ENCODE measurements around the gene SPDYE2. TPM values are rescaled to one million over a fixed set of nuclear protein-coding genes. Genes with fewer than 3 reads are reported as not detected.
A peak's percentile ranks its signal among the peaks of the same experiment; 100 is the strongest.
"Not testable (repeated sequence)": the region's sequence is repeated elsewhere in the genome, so short reads cannot be mapped to it uniquely, and the experiment has no call there.

SPDYE2 gene
- total RNA-seq, 2 donors from 2014 or later = not detected

DNA sequence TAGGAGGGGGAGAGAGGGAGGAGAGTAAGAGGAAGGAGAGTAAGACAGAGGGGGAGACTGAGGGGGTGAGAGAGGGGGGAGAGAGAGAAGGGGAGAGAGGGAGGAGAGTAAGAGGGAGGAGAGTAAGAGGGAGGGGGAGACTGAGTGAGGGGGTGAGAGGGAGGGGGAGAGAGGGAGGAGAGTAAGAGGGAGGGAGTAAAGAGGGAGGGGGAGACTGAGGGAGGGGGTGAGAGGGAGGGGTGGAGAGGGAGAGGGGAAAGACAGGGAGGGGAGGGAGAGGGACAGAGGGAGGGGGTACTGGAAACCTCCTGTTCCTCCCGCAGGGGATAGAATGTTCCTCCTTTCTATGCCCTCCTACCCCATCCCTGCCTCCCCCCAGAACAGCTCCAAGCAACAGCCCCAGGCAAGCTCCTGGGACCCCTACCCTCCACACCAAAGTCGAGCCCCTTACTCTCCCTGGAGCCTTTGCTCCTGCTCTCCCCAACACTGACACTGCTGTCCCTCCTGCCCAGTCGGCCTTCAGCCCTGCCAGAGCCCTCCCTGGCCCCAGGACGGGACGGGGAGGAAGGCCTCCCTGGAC is 38.3 kb upstream of the SPDYE2 start:
- H3K9ac ChIP-seq (ENCODE audit: extremely low read depth, low read length, poor library complexity, severe bottlenecking); H3K27ac Mint-ChIP-seq; H3K9me3 ChIP-seq (ENCODE audit: control insufficient read depth, low read length); H3K27me3 Mint-ChIP-seq (ENCODE audit: insufficient read depth); H3K4me1 ChIP-seq (ENCODE audit: control insufficient read depth, insufficient read depth, low read length); H3K27me3 ChIP-seq (ENCODE audit: control insufficient read depth, insufficient read depth, low read length, poor library complexity, severe bottlenecking); H3K27ac ChIP-seq (ENCODE audit: low read depth, low read length); H3K36me3 Mint-ChIP-seq (ENCODE audit: low read depth); H3K4me1 Mint-ChIP-seq; H3K4me3 ChIP-seq (ENCODE audit: low read length); H3K9me3 Mint-ChIP-seq; H3K4me3 Mint-ChIP-seq; H3K36me3 ChIP-seq (ENCODE audit: control insufficient read depth, insufficient read depth, low read length): not testable (repeated sequence)
- 47% methylated on average over 2 of the region's 5 CpGs; no CpG with 5 or more reads in 1 of the 2 experiments for WGBS, 2 experiments (ENCODE audit: insufficient coverage in 1 of 2, insufficient read length in 1 of 2)
- DNase-seq = peak; percentile 38

DNA sequence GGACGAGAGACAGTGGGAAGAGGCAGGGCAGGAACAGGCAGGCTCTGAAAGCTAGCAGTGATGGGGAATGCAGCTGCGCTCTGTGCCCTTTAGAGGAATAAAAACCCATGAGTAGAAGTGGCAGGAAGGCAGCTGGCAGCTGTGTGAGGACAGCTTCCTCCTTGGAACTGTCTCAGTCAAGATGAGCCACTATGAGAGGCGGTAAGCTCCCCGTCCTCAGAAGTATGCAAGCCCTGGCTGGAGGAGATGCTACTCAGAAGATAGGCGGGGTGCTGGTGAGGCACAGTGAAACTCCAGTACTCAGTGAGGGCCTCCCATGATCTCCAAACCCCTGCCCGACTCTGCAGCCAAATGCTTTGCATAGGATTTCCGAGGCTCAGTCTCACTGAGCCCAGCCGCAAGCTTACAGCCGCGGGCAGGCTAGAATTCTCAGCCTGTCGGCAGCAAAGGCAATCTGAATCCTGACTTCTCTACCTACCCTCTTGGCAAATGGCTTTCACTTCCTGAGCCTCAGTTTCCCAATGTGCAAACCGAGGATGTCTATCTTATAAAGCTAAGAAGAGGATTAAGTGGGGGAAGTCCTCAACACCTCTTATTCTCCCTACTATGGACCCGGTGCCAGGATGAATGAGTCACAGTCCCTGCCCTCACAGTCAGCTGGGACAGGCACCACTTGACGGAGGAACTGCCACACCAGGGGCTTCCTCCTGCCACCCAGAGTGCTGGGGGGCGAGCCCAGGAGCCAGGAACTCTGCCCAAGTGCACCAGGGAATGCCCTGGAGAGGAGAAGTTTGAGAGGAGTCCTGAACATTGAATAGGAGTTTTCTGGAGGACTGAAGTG is 35.9 kb upstream of the SPDYE2 start:
- H3K9me3 Mint-ChIP-seq; H3K36me3 ChIP-seq (ENCODE audit: control insufficient read depth, insufficient read depth, low read length); H3K27me3 ChIP-seq (ENCODE audit: control insufficient read depth, insufficient read depth, low read length, poor library complexity, severe bottlenecking); H3K4me1 Mint-ChIP-seq; H3K27ac ChIP-seq (ENCODE audit: low read depth, low read length); H3K4me3 Mint-ChIP-seq; H3K4me1 ChIP-seq (ENCODE audit: control insufficient read depth, insufficient read depth, low read length); H3K27me3 Mint-ChIP-seq (ENCODE audit: insufficient read depth); H3K9ac ChIP-seq (ENCODE audit: extremely low read depth, low read length, poor library complexity, severe bottlenecking); H3K36me3 Mint-ChIP-seq (ENCODE audit: low read depth); H3K4me3 ChIP-seq (ENCODE audit: low read length); H3K9me3 ChIP-seq (ENCODE audit: control insufficient read depth, low read length); H3K27ac Mint-ChIP-seq; DNase-seq: not testable (repeated sequence)
- no CpG with 5 or more reads among the region's 15 CpGs for WGBS, 2 experiments (ENCODE audit: insufficient coverage in 1 of 2, insufficient read length in 1 of 2)

DNA sequence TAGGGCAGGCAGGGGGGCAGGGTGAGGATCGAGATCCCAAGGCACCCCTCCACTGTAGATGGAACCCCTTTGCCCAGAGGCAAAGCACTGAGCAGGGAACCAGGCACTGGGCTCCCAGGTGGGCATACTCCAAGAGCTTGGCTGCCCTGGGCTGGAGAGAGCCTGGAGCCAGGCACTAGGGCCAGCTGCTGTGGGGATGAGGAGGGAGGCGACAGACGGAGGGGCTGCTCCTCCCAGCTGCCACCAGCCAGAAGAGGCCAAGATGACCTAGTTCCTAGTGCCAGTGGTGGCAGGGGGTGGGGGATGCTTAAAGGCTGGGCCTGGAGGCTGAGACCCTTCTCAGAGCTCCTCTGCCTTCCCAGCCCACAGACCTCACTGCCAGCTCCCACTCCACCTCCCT is 35.1 kb upstream of the SPDYE2 start:
- not testable (repeated sequence) for H3K27me3 ChIP-seq (ENCODE audit: control insufficient read depth, insufficient read depth, low read length, poor library complexity, severe bottlenecking); H3K27ac Mint-ChIP-seq; H3K4me1 Mint-ChIP-seq; H3K4me3 Mint-ChIP-seq; H3K27me3 Mint-ChIP-seq (ENCODE audit: insufficient read depth); H3K36me3 ChIP-seq (ENCODE audit: control insufficient read depth, insufficient read depth, low read length); H3K4me1 ChIP-seq (ENCODE audit: control insufficient read depth, insufficient read depth, low read length); DNase-seq; H3K36me3 Mint-ChIP-seq (ENCODE audit: low read depth); H3K9me3 Mint-ChIP-seq; H3K4me3 ChIP-seq (ENCODE audit: low read length); H3K9ac ChIP-seq (ENCODE audit: extremely low read depth, low read length, poor library complexity, severe bottlenecking); H3K9me3 ChIP-seq (ENCODE audit: control insufficient read depth, low read length); H3K27ac ChIP-seq (ENCODE audit: low read depth, low read length)
- WGBS, 2 experiments (ENCODE audit: insufficient coverage in 1 of 2, insufficient read length in 1 of 2) = no CpG with 5 or more reads among the region's 3 CpGs

DNA sequence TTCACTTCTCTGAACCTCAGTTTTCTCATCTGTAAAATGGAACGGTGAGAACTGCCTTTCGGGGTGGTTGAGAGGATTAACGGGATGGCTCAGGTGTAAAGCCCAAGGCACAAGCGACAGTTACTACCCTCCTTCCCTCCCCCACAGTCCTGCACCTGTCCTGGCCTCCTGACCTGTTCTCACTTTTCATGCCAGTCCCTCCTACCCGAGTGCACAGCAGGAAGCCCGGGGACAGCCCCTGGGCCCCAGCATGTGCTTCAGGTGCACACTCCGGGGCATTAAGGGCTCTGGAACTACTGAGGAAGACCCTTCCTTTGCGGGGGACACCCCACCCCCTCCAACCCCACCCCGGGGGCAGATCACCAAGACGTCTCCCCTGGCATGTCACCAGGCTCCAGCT is 34.1 kb upstream of the SPDYE2 start:
- not testable (repeated sequence) for H3K4me1 Mint-ChIP-seq; H3K27ac Mint-ChIP-seq; H3K27me3 Mint-ChIP-seq (ENCODE audit: insufficient read depth); H3K36me3 ChIP-seq (ENCODE audit: control insufficient read depth, insufficient read depth, low read length); H3K4me3 Mint-ChIP-seq; DNase-seq; H3K27me3 ChIP-seq (ENCODE audit: control insufficient read depth, insufficient read depth, low read length, poor library complexity, severe bottlenecking); H3K4me3 ChIP-seq (ENCODE audit: low read length); H3K36me3 Mint-ChIP-seq (ENCODE audit: low read depth); H3K9me3 Mint-ChIP-seq; H3K4me1 ChIP-seq (ENCODE audit: control insufficient read depth, insufficient read depth, low read length); H3K9me3 ChIP-seq (ENCODE audit: control insufficient read depth, low read length); H3K9ac ChIP-seq (ENCODE audit: extremely low read depth, low read length, poor library complexity, severe bottlenecking); H3K27ac ChIP-seq (ENCODE audit: low read depth, low read length)
- no CpG with 5 or more reads among the region's 10 CpGs for WGBS, 2 experiments (ENCODE audit: insufficient coverage in 1 of 2, insufficient read length in 1 of 2)

DNA sequence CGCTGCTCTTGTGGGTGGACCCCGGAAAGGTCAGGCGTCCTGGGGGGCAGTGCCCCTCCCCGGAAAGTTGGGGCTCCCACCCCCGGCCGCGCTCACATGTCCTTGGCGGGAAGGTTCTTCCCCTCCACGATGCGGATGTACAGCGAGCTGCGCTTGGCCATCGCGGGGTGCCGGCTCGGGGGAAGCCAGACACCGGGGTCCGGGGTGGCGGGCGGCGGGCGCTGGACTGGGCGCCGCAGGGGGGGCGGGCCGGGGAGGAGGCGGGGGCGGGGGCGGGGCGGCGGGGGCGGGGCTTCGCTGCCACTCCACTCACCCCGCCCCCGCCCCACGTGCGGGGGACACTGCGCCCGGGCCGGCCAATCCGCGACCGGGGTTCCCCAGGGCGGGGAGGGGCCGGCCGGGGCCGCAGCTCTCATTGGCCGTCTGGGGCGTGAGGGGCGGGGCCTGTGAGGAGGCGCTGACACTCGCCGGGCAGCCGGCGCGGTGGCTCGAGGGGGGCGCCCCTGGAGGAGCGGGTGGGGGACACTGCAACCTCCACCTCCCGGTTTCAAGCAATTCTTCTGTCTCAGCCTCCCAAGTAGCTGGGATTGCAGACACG is 33.4 kb upstream of the SPDYE2 start, which contains the start of gene RASA4B:
TSS of gene RASA4B (minus strand) at position 228 of the 598 bp plus-strand sequence. CDS start at position 161, 67 bp downstream.
- peak; percentile 41 for DNase-seq
- no CpG with 5 or more reads among the region's 61 CpGs for WGBS, 2 experiments (ENCODE audit: insufficient coverage in 1 of 2, insufficient read length in 1 of 2)

DNA sequence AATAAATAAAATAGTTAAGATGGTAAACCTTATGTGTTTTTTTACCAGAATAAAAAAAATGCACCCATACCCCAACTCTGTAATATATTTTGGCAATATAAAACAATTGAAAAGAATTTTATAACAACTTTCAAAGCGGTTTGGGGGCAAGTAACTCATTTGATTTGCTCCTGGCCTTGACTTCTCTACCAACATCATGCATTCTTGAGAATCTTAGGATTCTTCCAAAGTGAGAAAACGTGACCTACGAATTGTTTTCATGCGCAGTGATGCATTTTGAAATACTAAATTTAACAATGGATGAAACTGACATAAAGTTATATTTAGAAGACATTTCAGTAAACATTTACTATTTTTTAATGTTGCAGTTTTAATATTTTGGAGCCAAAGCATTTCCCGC is 30.2 kb upstream of the SPDYE2 start:
- DNase-seq; H3K9me3 Mint-ChIP-seq; H3K9ac ChIP-seq (ENCODE audit: extremely low read depth, low read length, poor library complexity, severe bottlenecking); H3K4me3 ChIP-seq (ENCODE audit: low read length); H3K36me3 Mint-ChIP-seq (ENCODE audit: low read depth); H3K27ac ChIP-seq (ENCODE audit: low read depth, low read length); H3K4me1 ChIP-seq (ENCODE audit: control insufficient read depth, insufficient read depth, low read length); H3K4me3 Mint-ChIP-seq; H3K36me3 ChIP-seq (ENCODE audit: control insufficient read depth, insufficient read depth, low read length); H3K27ac Mint-ChIP-seq; H3K9me3 ChIP-seq (ENCODE audit: control insufficient read depth, low read length); H3K27me3 ChIP-seq (ENCODE audit: control insufficient read depth, insufficient read depth, low read length, poor library complexity, severe bottlenecking); H3K4me1 Mint-ChIP-seq; H3K27me3 Mint-ChIP-seq (ENCODE audit: insufficient read depth): not testable (repeated sequence)
- WGBS, 2 experiments (ENCODE audit: insufficient coverage in 1 of 2, insufficient read length in 1 of 2) = no CpG with 5 or more reads among the region's 5 CpGs

More for the DNA sequence above, 33.4 kb upstream of the SPDYE2 start, which contains the start of gene RASA4B:
- not testable (repeated sequence) for H3K4me1 ChIP-seq (ENCODE audit: control insufficient read depth, insufficient read depth, low read length); H3K36me3 ChIP-seq (ENCODE audit: control insufficient read depth, insufficient read depth, low read length); H3K36me3 Mint-ChIP-seq (ENCODE audit: low read depth); H3K9ac ChIP-seq (ENCODE audit: extremely low read depth, low read length, poor library complexity, severe bottlenecking); H3K27me3 Mint-ChIP-seq (ENCODE audit: insufficient read depth); H3K27me3 ChIP-seq (ENCODE audit: control insufficient read depth, insufficient read depth, low read length, poor library complexity, severe bottlenecking); H3K4me3 Mint-ChIP-seq; H3K4me3 ChIP-seq (ENCODE audit: low read length); H3K27ac Mint-ChIP-seq; H3K9me3 Mint-ChIP-seq; H3K27ac ChIP-seq (ENCODE audit: low read depth, low read length); H3K4me1 Mint-ChIP-seq; H3K9me3 ChIP-seq (ENCODE audit: control insufficient read depth, low read length)
